ENCODE measurements around the gene OR11L1.

- TF ChIP-seq MAX (IDR thresholded peaks at IDR 0.05): no peak
- TF ChIP-seq TCF12 (IDR thresholded peaks at IDR 0.05; ENCODE audit: low read depth): no peak
- no peak for TF ChIP-seq TAF1 (IDR thresholded peaks at IDR 0.05; ENCODE audit: low read depth)
- TF ChIP-seq RAD21 (IDR thresholded peaks at IDR 0.05; ENCODE audit: low read depth): no peak
- no peak for TF ChIP-seq YY1 (IDR thresholded peaks at IDR 0.05; ENCODE audit: low read depth)
- TF ChIP-seq EP300 (IDR thresholded peaks at IDR 0.05; ENCODE audit: borderline replicate concordance): no peak
- TF ChIP-seq ZBTB7A (IDR thresholded peaks at IDR 0.05; ENCODE audit: low read depth): no peak
- no peak for TF ChIP-seq EGR1 (IDR thresholded peaks at IDR 0.05)
- TF ChIP-seq CREB1 (IDR thresholded peaks at IDR 0.05; ENCODE audit: low read depth): no peak
- no peak for TF ChIP-seq TEAD4 (IDR thresholded peaks at IDR 0.05)
- no peak for TF ChIP-seq REST (IDR thresholded peaks at IDR 0.05; ENCODE audit: low read depth)
Measured at GRCh38 chr1:247843411-247843810, 1.7 kb upstream of the OR11L1 start.
